ENCODE measurements around the gene RGS19.
A peak's percentile ranks its signal among the peaks of the same experiment; 100 is the strongest.

The RGS19 gene

DNA sequence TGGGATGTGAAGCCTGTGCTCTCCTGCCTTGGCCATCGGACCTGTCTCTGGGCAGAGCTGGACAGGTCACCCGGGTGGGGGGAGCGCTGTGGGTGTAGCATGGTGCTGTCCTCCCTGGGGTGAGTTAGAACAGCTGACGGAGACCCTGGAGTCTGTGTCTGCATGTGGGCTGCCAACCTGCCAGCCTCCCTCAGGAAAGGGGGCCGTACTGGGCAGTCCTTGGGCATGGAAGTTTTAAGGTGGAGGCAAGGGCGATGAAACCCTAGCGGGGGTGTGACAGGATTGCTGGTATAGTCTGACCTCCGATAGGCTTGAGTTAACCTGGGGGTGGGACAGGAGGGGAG, 32.3 kb downstream of the RGS19 start:
- no peak for DNase-seq

DNA sequence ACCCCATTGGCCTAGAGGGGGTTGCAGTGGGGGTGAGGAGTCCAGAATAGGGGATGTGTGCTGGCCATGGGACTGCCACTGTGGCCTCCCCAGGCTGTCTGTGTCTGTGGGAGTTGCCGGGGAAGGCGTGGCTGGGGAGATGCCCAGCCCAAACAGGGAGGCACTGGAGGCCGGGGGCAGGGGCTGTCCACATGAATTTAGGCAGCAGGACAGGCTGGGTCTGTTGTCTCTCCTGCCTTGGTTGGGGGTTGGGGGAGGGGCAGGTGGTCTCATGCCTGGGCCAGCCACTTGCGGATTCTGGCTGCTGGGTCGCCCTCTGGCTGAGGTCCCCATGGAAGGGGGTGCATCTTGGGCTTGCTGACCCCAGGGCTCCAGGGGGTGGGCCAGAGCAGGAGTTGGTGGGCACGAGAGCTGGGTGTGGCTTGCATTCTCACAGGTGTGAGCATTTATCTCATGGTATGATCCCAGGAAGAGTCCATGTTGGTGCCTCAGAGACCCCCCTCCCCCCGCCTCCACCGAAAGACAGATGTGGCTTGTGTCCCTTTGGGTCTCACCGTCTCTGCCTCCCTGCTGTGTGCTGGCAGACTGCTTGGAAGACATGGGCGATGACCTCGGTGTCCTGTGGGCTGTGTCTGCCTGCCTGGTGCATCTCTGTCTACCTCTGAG, 33.8 kb downstream of the RGS19 start:
- no peak for DNase-seq

DNA sequence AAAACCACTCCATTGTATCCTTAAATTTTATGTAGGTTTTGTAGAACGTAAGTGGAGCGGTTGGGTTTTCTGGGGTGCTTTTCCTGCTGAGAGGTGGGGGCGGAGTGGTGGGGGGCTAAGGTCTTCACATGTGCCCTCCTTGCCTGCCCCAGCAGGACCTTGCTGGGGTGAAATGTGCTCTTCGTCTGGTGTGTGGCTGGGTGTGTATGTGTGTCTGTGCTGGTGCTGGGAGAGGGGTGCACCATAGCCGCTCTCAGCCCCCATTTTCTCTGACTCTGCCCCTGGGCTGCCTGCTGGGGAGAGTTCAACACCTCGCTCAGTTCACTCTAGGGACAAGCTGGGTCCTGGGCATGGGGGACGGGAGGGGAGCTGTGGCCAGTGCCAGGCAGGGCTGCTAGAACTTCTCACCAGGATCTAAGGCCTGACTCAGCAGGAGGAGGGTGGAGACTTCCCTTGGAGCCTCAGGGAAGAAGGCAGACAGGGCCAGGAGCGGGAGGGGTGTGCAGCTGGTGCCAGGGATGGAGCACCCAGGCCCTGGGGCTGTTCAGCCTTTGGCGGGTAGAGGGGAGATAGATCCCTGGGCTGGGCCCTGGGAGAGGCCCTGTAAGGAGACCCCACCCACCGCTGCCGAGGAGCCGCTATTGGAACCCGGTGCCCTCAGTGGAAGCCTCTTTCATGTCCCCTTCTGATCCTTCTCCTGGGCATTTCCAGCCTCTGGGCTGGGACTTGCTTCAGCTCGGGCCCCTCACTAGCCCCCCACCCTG, 34.7 kb downstream of the RGS19 start:
- DNase-seq = peak; percentile 34

DNA sequence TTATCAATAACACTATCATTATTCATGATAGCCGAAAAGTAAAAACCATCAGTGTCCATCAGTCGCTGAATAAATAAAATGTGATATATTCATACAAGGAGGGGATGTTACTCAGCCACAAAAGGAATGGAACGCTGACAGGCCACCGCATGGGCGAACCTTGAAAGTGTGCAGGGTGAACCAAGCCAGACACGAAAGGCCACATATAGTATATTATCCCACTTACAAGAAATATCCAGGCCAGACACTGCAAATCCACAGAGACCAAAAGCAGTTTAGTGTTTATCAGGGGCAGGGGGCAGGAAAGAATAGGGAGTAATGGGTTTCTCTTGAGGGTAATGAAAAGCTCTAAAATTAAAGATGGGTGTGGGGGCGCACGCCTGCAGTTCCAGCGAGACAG, 35.5 kb downstream of the RGS19 start:
- DNase-seq = no peak

DNA sequence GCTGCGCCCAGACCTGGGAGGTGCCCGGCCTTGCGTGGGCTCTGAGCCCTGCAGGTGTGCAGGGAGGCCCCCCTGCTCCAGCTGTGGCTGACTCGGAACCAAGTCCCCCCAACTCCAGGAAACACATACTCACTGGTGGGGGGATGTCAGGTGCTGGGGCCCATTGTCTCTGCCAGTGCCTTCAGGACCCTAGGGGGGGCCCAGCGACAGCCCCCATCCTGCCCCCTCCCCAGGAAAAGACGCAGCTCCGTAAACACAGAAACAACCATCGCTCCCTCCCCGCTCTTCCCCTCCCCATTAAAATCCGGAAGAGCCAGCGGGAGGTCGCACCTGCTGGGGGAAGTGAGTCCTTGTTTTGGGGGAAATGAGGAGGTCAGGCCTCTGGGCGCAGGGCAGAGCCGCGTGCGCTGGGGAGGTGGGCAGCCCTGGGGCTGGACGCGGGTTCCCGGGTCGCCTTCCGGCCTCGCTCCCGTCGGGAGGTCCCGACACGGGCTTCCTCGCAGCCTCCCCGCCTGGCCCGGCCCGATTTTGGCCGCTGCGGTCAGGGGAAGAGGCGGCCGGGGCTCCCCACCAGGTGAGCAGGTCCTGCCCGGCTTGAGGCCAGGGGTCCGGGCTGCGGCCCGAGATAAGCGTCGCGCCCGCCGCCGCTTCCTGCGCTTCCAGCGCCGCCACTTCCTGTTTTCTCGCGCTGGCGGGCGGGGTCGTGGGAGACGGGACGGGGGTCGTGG, 37.1 kb downstream of the RGS19 start:
- DNase-seq = no peak

DNA sequence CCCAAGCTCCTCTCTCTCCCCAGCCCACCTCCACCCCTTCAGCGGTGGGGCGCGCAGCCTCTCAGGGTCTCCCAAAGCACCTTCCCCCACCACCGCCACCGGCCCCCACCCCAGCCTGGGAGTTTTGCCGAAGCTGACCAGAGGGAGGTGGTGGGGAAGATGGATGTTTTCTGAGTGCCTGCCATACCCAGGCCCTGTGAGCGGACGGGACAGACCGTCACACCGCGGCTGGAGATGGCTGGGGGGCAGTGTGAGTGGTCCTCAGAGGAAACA, 37.6 kb downstream of the RGS19 start:
- DNase-seq = no peak

DNA sequence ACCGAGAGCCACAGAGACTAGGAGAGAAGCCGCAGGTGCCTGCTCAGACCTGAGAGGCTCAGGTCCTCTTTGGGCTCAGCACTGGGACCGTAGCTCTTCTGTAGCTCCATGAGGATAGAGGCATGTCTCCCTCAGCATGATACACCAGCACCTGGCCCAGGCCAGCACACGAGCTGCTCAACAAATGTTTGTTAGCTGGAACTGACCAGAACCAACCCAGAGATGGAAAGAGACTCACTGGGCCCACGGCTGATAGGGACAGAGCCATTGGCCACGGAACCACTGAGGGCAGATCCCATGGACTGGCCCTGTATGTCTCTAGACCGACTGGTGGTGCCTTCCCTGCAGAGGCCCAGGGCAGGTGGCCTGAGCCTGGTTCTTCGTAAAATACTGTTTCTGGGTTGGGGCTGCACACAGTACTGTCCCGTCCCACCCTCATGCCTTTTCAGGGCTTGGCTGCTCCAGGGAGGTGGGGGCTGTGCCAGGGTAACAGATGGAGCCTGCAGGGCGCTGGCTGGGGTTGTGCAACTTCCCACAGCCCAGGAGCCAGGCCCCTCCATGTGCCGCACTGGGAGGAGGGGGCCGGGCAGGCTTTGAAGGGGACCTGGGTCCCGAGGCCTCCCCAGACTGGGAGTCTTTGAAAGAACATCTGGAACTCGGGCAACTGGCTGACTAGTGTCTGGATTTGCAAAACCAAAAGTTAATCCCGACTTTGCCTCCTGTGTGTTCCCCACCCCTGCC, 38.1 kb downstream of the RGS19 start:
- peak; percentile 58 for DNase-seq

DNA sequence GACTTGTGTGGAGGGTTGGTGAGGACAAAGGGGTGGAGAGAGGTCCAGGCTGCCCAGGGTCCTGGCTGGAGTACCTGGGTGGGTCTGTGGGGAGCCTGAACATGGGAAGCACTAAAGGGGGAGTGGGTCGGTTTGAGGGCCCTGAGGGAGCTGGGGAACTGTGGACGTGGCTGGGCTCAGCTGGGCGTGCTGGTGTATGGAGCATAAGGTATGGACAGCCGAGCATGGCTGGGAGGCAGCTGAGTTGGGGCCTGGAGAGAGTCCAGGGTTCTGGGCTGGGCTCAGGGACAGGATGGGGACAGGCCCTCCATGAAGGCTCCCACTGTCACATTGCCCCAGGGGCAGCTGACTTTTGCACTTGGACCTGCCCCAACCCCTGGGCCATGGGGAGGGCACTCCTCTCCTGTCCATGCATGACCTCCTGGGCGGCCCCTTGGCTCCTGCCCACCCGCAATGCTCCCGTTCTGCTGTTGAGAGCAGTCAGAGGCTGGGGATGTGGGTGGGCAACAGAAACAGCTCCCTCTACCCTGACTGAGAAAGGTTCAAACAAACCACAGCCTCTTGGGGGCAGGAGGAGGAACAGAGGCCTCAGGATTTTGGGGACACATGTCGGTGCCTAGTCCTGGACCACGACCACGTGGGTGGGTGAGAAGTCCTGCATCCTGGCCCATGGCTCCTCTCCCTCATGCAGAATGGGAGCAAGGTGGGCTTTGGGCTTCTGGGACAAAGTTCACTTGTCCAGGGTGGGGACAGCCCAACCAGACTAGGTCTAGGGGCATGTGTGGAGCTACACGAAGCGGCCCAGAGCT, 38.9 kb downstream of the RGS19 start:
- DNase-seq = no peak

DNA sequence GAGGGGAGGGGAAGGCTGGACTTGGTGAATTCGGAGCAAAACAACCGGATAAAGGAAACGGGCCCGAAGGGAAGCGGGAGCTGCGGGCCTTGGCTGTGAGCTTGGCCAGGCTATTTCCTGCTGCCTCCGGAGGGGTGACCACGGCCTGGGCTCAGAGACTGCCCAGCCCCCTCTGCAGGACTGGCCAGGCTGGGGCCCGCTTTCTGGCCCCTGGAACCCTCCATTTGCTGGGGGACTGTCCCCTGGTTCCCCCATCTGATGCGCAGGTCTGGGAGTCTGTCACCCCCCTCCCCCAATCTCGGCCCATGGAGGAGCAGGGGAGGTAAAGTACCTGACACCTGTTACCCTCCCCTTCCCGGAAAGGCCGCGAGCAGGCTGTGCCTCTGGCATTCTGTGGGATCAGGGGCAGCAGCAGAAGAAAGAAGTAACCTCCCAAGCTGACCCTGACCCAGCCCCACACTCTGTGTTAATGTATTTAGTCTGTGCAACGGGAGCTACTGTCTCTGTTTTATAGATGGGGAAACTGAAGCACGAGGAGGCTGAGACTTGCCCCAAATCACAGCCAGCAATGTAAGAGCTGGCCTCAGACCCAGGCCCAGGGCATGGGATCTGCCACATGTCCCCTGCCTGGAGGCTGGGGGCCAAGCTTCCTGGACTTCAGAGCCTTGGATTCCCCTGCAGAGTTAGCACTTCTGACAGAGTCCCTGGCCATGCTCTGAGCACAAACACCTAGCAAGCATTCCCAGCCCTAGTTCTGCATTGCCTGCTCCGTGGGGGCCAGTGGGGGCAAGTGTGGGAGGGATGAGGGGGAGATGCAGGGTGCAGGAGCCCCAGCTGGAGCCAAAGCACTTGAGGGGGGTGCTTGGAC, 39.8 kb downstream of the RGS19 start:
- DNase-seq = peak; percentile 31

DNA sequence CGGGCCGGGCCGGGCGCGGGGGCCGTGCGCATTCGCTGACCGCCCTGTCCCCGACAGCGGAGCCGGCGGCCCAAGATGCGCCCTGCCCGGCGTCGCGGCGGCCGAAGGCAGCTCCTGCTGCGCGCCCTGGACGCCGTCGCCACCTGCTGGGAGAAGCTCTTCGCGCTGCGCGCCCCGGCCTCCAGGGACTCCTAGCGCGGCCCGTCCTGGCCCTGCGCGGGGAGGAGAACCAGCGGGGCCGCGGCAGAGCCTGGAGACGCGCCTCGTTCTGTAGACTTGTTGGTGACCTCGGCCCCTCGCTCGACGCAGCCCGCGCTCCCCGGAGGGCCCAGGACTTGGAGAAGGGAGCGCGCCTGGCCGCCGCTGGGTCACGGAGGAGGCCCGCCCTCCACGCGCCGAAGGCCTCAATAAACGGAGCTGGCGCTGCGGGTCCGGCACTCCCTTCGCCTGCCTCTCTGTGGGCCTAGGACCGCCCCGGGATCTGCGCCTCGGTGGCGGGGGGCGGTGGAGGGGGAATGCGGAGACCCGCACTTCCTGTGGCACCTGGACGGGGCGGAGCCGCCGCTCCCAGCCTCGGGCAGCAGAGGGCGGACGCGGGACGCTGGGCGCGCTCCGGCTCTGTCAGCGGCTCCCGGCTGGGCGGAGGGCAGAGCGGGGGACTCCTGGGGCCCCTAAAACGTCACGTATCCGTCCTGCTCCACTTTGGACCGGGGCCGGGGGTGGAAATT, 40.6 kb downstream of the RGS19 start:
- DNase-seq = peak; percentile 81

DNA sequence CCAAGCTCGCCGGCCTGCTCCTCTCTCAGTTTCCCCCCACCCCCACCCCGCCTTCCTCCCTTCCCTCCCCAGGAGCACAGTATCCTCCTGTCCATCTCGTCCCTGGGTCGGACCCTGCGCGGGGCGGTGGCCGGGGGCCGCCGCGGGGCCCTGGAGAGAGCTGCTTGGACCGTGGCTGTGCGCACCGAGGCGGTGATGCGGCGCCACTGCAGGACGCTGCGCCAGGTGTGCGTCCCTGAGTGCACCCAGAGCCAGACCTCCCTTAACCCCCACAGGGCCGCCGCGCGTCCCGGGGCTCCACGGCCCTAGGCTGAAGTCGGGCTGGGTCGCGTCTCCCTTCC, 41.1 kb downstream of the RGS19 start:
- DNase-seq = peak; percentile 62

DNA sequence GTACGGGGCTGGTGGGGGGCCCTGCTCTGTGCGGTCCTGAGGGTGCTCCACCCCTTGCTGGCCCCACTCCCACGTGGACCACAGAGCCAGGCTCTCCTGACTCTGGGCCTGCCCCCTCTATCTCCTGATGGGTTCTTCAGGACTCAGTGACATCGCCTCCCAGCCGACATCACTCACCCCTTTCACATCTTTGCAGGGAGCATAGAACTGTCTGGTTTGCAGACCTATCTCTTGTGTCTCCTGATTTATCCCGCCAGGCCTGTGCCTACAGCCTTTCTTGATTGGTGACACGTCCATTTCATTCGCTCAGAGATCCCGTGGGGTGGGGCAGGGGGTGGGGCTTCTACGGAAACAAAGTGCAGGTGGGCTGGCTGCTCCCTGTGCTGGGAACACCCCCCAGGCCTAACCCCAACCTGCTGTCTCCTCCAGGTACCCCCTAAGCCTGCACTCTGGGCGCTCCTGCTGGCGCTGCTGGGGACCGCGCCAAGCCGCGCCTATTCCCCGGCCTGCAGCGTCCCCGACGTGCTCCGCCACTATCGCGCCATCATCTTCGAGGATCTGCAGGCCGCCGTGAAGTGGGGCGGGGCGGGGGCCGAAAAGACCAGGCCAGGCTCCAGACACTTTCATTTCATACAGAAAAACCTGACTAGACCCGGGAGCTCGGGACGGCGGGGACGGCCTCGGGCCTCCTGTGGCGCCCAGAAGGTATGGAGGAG, 41.7 kb downstream of the RGS19 start:
- peak; percentile 81 for DNase-seq

DNA sequence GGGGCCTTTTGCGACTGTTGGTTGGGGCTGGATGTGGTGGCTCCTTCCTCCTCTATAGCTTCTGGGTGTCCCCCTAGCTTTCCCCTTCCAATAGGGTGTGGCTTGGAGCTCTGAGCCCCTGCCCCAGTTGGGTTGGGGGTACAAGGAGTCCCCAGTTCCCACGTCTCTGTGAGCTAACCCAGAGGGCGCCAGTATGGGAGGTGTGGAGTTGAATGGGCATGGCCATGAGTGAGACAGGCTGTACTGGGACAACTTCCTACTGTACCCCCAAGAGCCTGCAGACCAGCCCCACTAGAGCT, 42.2 kb downstream of the RGS19 start:
- no peak for DNase-seq

DNA sequence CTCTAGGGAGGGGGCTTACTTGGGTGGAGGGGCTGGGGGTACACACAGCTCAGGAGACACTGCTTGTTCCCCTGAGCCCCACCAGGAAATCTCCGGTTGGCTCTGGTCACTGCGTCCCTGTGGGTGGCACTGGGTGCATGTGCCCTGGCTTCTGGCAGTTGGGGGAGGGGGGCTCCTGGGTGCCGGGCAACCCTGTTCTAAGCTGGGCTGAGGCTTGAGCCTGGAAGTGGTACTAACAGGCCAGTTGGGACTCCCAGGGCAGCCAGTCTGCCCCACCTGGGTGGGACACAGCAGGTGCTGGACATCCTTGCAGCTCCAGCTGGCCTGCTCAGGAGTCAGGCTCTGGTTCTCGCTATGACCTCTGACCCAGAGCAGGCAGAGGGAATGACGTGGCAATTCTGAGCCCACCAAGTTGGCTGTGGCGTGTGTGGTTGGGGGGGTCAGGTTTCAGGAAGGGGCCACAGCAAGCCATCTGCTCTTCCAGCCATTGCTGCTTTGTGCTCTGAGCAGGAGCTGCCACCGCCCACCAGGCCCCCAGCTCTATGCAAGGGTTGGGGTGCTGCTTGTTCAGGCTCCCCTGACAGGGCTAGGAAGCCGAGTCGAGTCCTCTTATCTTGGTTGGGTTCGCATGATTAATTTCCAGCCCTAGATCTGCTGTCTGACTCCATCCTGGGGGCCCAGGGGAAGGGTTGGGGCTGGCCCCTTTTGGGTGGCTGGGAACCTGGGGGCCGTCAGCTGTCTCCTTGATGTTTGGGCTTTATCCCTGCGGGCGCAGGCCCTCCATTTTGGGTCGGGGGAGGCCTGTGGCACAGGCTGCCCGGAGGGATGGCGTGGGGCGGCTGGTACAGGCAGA, 42.7 kb downstream of the RGS19 start:
- DNase-seq = no peak

DNA sequence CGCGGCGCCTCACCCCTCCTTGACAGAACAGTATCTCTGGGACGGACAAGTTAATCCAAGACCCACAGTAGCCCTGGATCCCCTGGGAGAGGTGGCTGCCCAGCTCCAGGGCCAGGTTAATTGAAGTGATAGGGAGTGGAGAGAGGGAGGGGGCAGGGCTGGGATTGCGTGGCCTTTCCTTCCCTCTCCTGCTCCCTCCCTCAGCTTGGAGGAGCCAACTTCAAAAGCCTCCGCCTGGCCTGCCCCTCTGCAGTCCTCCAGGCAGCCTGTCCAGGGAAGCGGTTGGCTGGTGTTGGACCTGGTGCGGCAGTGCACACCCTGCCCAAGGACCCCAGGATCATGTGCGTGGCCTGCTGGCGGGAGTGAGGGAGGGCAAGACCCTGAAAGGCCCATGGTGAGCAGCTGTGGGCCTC, 43.4 kb downstream of the RGS19 start, which contains the start of gene C20orf204:
Gene C20orf204, plus strand, starts transcription at position 250 of the 413 bp plus-strand sequence. Its CDS starts 142 bp downstream, at position 392.
- no peak for DNase-seq

DNA sequence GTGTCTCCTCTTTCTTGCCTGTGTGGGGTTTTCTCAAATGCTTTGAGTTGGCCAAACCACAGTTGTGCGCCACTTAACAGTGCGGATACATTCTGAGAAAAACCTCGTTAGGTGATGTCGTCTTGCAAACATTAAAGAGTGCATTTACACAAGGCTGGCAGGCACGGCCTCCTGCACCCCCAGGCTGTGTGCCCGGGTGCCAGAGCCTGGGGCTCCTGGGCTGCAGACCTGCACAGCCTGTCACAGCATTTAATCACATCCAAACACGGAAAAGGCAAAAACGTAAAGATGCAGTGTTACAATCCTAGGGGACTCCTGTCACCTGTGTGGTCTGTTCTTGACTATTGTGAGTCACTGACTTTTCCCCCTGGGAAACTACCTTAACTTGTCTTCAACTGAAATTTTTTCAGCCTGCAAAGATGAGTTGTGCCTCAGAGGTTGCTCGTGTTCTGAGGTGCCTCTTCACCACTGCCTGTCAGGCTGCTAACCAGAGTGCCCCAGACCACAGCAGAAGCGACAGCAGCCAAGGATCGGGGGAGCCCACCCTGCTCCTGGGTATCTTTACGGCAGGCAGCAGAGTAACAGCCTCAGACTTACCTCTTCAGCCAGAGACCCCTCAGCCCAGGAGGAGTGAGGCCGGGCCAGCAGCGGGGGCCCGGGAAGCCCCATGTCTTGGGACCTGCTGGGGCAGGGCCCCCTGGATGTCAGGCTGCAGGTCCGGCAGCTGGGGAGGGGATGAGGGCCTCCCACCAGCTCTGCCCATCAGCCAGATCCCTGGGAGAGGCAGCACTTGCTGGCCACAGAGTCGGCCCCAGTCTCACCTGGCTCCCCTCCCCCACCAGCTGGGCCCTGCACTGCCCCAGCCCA, 44.0 kb downstream of the RGS19 start:
- DNase-seq = no peak

DNA sequence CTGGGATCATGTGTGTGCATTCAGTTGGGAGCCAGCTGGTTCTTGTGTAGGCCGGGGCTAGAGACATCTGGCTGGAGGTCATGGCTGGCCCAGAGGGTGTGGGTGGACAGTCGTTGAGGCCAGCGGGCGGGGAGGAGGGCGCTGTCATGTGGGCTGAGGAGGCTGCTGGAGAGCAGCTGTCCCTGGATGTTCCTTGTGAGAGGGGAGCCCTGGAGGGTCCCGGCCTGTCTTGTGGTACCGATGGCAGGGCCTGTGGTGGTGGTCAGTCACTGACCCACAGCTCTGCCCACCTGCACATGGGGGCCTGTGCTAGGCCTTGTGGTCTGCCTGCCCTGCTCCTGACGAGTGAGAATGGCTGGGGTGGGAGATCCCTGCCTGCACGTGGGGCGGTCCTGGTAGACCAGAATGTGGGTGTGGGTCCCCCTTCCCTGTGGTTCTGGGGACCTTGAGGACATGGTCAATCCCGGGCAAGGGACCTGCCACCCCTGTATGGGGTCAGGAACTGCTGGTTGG, 45.3 kb downstream of the RGS19 start:
- DNase-seq = no peak

Measured in NCI-H2171 (cell line).